H1 (cell line): ENCODE results near the gene EHD4. TPM values are rescaled to one million over a fixed set of nuclear protein-coding genes. Genes with fewer than 3 reads are reported as not detected.

Experiments
- CTCF ChIA-PET: fragments of 300-600 bp; sonication (Branson Sonifier 250); formaldehyde crosslinking; loops from one replicate; lab custom pipeline; 2021; ENCODE audit not compliant: partially characterized antibody; lab: Charles Lee
- POLR2A ChIA-PET: fragments of 300-600 bp; sonication (Branson Sonifier 250); formaldehyde crosslinking; loops from one replicate; lab custom pipeline; 2021; ENCODE audit warnings: inconsistent platforms; ENCODE audit not compliant: partially characterized antibody; lab: Charles Lee
- DNase-seq, 2 experiments: peaks; one replicate each; pipeline versions ENCODE4 v3.0.0 to v3.0.0-alpha.2; 2010 to 2022; ENCODE audit warnings: low spot score in 2 of 2, low read depth in 1 of 2, mixed read lengths in 1 of 2
- FAIRE-seq: peaks from 2 replicates; lab custom pipeline; 2011; peaks lifted over from hg19 to GRCh38; lab: Jason Lieb, UNC
- H2AFZ ChIP-seq: 2 replicates; pipeline ENCODE4 v1.8.1; 2012; ENCODE audit warnings: low read length, inconsistent platforms
- H2AK5ac ChIP-seq: 2 replicates; pipeline ENCODE4 v1.6.1; 2013; ENCODE audit warnings: low read depth, low read length
- H2BK120ac ChIP-seq: replicated peaks from 2 replicates; pipeline ENCODE3; 2013; ENCODE audit warnings: low read depth, low read length, inconsistent platforms
- H2BK12ac ChIP-seq: 2 replicates; pipeline ENCODE4 v1.6.1; 2013; ENCODE audit warnings: low read depth, low read length
- H2BK15ac ChIP-seq: 2 replicates; pipeline ENCODE4 v1.6.1; 2013; ENCODE audit warnings: low read length
- H2BK20ac ChIP-seq: 2 replicates; pipeline ENCODE4 v1.6.1; 2013; ENCODE audit warnings: low read length
- H2BK5ac ChIP-seq: 2 replicates; pipeline ENCODE4 v1.6.1; 2013; ENCODE audit warnings: low read depth, low read length
- H3K14ac ChIP-seq: 2 replicates; pipeline ENCODE4 v1.6.1; 2013; ENCODE audit warnings: inconsistent platforms; ENCODE audit not compliant: insufficient read length
- H3K18ac ChIP-seq: 2 replicates; pipeline ENCODE4 v1.6.1; 2013; ENCODE audit warnings: low read length; ENCODE audit errors: extremely low read depth
- H3K23ac ChIP-seq: 2 replicates; pipeline ENCODE4 v1.6.1; 2013; ENCODE audit warnings: inconsistent platforms; ENCODE audit not compliant: insufficient read length
- H3K23me2 ChIP-seq: 2 replicates; pipeline ENCODE4 v1.6.1; 2013; ENCODE audit warnings: low read depth, low read length
- H3K27ac ChIP-seq: 2 replicates; pipeline ENCODE4 v1.6.1; 2011; ENCODE audit warnings: low read depth, low read length, inconsistent platforms
- H3K27me3 ChIP-seq, 4 experiments: replicated peaks in 1 of 4; 1 replicate in 1 of 4; 2 replicates in 3 of 4; pipeline versions ENCODE4 v1.6.1 to v1.8.1; 2011 to 2013; ENCODE audit warnings: low read length in 3 of 4, mild to moderate bottlenecking in 3 of 4, inconsistent platforms in 2 of 4, mixed read lengths in 2 of 4, moderate library complexity in 1 of 4; ENCODE audit not compliant: control insufficient read depth in 3 of 4, insufficient read depth in 3 of 4; ENCODE audit errors: extremely low read depth in 1 of 4
- H3K36me3 ChIP-seq, 4 experiments: 2 replicates each; pipeline versions ENCODE4 v1.6.1 to v1.8.1; 2011 to 2013; ENCODE audit warnings: mild to moderate bottlenecking in 4 of 4, low read length in 3 of 4, moderate library complexity in 2 of 4, control low read depth in 1 of 4, inconsistent platforms in 1 of 4; ENCODE audit not compliant: insufficient read depth in 4 of 4, control insufficient read depth in 2 of 4
- H3K4ac ChIP-seq: replicated peaks from 2 replicates; pipeline ENCODE3; 2013; ENCODE audit warnings: low read length, low read depth, mixed read lengths, inconsistent platforms; ENCODE audit not compliant: insufficient read length
- H3K4me1 ChIP-seq, 4 experiments: replicated peaks in 1 of 4; 1 replicate in 1 of 4; 2 replicates in 3 of 4; pipeline versions ENCODE4 v1.6.1 to v1.8.1; 2011 to 2013; ENCODE audit warnings: low read length in 3 of 4, inconsistent platforms in 2 of 4, mixed read lengths in 1 of 4; ENCODE audit not compliant: insufficient read depth in 4 of 4, control insufficient read depth in 3 of 4
- H3K4me2 ChIP-seq, 2 experiments: 2 replicates each; pipeline versions ENCODE4 v1.6.1 to v1.8.1; 2011 to 2013; ENCODE audit warnings: low read depth in 2 of 2, low read length in 2 of 2, control low read depth in 1 of 2, inconsistent platforms in 1 of 2, mild to moderate bottlenecking in 1 of 2; ENCODE audit not compliant: insufficient read depth in 1 of 2
- H3K4me3 ChIP-seq, 4 experiments: fragments of 200-600, 300-600 bp in 1 of 4; sonication (generic), shearing (Covaris generic), sonication (Bioruptor Twin) in 1 of 4; 2 replicates each; pipeline versions ENCODE4 v1.5.1 to v1.8.1; 2011 to 2016; ENCODE audit warnings: low read length in 4 of 4, low read depth in 3 of 4, control low read depth in 2 of 4, inconsistent platforms in 2 of 4, mild to moderate bottlenecking in 2 of 4, mixed read lengths in 1 of 4, moderate library complexity in 1 of 4; ENCODE audit not compliant: insufficient read depth in 2 of 4; ENCODE audit errors: extremely low read depth in 1 of 4
- H3K56ac ChIP-seq: replicated peaks from 2 replicates; pipeline ENCODE3; 2013; ENCODE audit warnings: low read depth, mild to moderate bottlenecking, mixed read lengths, low read length, inconsistent platforms; ENCODE audit not compliant: insufficient read length
- H3K79me1 ChIP-seq: 2 replicates; pipeline ENCODE4 v1.6.1; 2013; ENCODE audit warnings: low read depth, low read length, control low read depth
- H3K79me2 ChIP-seq, 2 experiments: 2 replicates each; pipeline versions ENCODE4 v1.6.1 to v1.8.1; 2012 to 2013; ENCODE audit warnings: low read length in 2 of 2, mild to moderate bottlenecking in 2 of 2, inconsistent platforms in 1 of 2; ENCODE audit not compliant: insufficient read depth in 2 of 2, control insufficient read depth in 1 of 2
- H3K9ac ChIP-seq, 4 experiments: replicated peaks in 1 of 4; 1 replicate in 1 of 4; 2 replicates in 3 of 4; pipeline versions ENCODE4 v1.6.1 to v1.8.1; 2011 to 2013; ENCODE audit warnings: low read depth in 3 of 4, low read length in 3 of 4, control low read depth in 2 of 4, mild to moderate bottlenecking in 2 of 4, moderate library complexity in 2 of 4, inconsistent platforms in 1 of 4; ENCODE audit errors: extremely low read depth in 1 of 4
- H3K9me3 ChIP-seq, 2 experiments: 2 replicates each; pipeline versions ENCODE4 v1.6.1 to v1.8.1; 2012 to 2013; ENCODE audit warnings: mild to moderate bottlenecking in 2 of 2, moderate library complexity in 2 of 2, control low read depth in 1 of 2, inconsistent platforms in 1 of 2, low read depth in 1 of 2, low read length in 1 of 2, mixed read lengths in 1 of 2; ENCODE audit not compliant: insufficient read depth in 2 of 2
- H4K20me1 ChIP-seq, 2 experiments: replicated peaks in 1 of 2; 2 replicates each; pipeline versions ENCODE3 to v1.8.1; 2011 to 2013; ENCODE audit warnings: inconsistent platforms in 2 of 2, low read length in 2 of 2, mild to moderate bottlenecking in 1 of 2; ENCODE audit not compliant: insufficient read depth in 2 of 2, control insufficient read depth in 1 of 2
- H4K5ac ChIP-seq: 2 replicates; pipeline ENCODE4 v1.6.1; 2013; ENCODE audit warnings: low read length, low read depth, mixed read lengths, inconsistent platforms; ENCODE audit not compliant: insufficient read length
- H4K8ac ChIP-seq: 2 replicates; pipeline ENCODE4 v1.8.0; 2013; ENCODE audit warnings: mild to moderate bottlenecking, moderate library complexity, low read length, inconsistent platforms; ENCODE audit not compliant: insufficient read depth; ENCODE audit errors: extremely low read depth
- H4K91ac ChIP-seq: replicated peaks from 2 replicates; pipeline ENCODE3; 2013; ENCODE audit warnings: low read length, mixed read lengths, inconsistent platforms; ENCODE audit not compliant: insufficient read length
- ATF3 ChIP-seq: IDR thresholded peaks from 2 replicates; pipeline ENCODE4 v1.6.1; 2011; ENCODE audit warnings: low read depth, mild to moderate bottlenecking, low read length; ENCODE audit not compliant: insufficient read depth
- BCL11A ChIP-seq, 2 experiments: IDR thresholded peaks; one replicate each; pipeline ENCODE4 v1.6.1; 2011; ENCODE audit warnings: low read depth in 2 of 2, low read length in 2 of 2, mild to moderate bottlenecking in 2 of 2
- BRCA1 ChIP-seq: IDR thresholded peaks from 2 replicates; pipeline ENCODE4 v1.6.1; 2012; ENCODE audit warnings: low read depth, low read length, improper control_type of control experiment
- CEBPB ChIP-seq: IDR thresholded peaks from 2 replicates; pipeline ENCODE4 v1.6.1; 2012; ENCODE audit warnings: low read depth, low read length
- CREB1 ChIP-seq: IDR thresholded peaks from 2 replicates; pipeline ENCODE4 v1.6.1; 2012; ENCODE audit warnings: inconsistent platforms
- EZH2 ChIP-seq: fragments of 200-600 bp; sonication (generic); IDR thresholded peaks from 2 replicates; pipeline ENCODE4 v1.7.1; 2012; ENCODE audit warnings: low read depth, mild to moderate bottlenecking, moderate library complexity, low read length, inconsistent platforms; ENCODE audit not compliant: severe bottlenecking
- MAFK ChIP-seq: IDR thresholded peaks from 2 replicates; pipeline ENCODE4 v1.6.1; 2012; ENCODE audit warnings: low read depth, mild to moderate bottlenecking, improper control_type of control experiment, low read length
- POLR2A ChIP-seq, 2 experiments: IDR thresholded peaks; 1 replicate in 1 of 2; 2 replicates in 1 of 2; pipeline ENCODE4 v1.6.1; 2011; ENCODE audit warnings: low read depth in 2 of 2, low read length in 2 of 2, mild to moderate bottlenecking in 2 of 2; ENCODE audit errors: control extremely low read depth in 1 of 2
- RXRA ChIP-seq: IDR thresholded peaks from 2 replicates; pipeline ENCODE4 v1.6.1; 2011; ENCODE audit warnings: low read depth, mild to moderate bottlenecking, low read length, moderate library complexity; ENCODE audit not compliant: insufficient read depth
- SP4 ChIP-seq: IDR thresholded peaks from 2 replicates; pipeline ENCODE4 v1.6.1; 2012; ENCODE audit warnings: low read length, inconsistent platforms
- SRF ChIP-seq: IDR thresholded peaks from 2 replicates; pipeline ENCODE4 v1.6.1; 2011; ENCODE audit warnings: mild to moderate bottlenecking, low read depth, low read length, moderate library complexity
- TEAD4 ChIP-seq: IDR thresholded peaks from 2 replicates; pipeline ENCODE4 v1.6.1; 2012; ENCODE audit warnings: low read depth, low read length, inconsistent platforms, mixed read lengths
- WGBS, 2 experiments: shearing (Covaris generic) in 1 of 2; methylation state at CpG; one replicate each; pipeline versions ENCODE4 v1.1.6 to v1.1.7; 2013 to 2015; ENCODE audit warnings: low lambda C conversion rate in 2 of 2, mixed read lengths in 2 of 2, inconsistent platforms in 1 of 2, low coverage in 1 of 2, missing lambda C conversion rate in 1 of 2; ENCODE audit not compliant: insufficient replicate concordance in 2 of 2, insufficient coverage in 1 of 2, insufficient read length in 1 of 2; ENCODE audit errors: extremely low coverage in 1 of 2, missing lambda C conversion rate in 1 of 2; 5-methylcytosine and 5-hydroxymethylcytosine counted together
- polyA plus RNA-seq, 7 experiments: library from polyadenylated mRNA; depleted of rRNA in 3 of 7; stranded (reverse) in 5 of 7; unstranded in 2 of 7; fragments of >200 nt in 5 of 7; fragments of 200-250 nt in 2 of 7; gene quantifications; 1 replicate in 5 of 7; 2 replicates in 1 of 7; 4 replicates in 1 of 7; pipeline versions ENCODE4 v1.2.1 to v1.2.3, GENCODE V29; 2011 to 2013; ENCODE audit warnings: missing spikeins in 2 of 7, mixed read lengths in 2 of 7
- total RNA-seq: library from RNA; stranded (reverse); fragmentation: NEBNext Ultra II Directional; extraction: Animal tissue kit (Norgen Biotek cat#: 25700); gene quantifications from 2 replicates; pipeline ENCODE4 v1.2.1, GENCODE V29; 2021

Gene EHD4
- total and polyA plus RNA-seq, 2 of the 8 experiments (the other 6 are each of a cell fraction or from before 2014, with no cell fraction given), result 17.5 to 24.5 TPM

DNA sequence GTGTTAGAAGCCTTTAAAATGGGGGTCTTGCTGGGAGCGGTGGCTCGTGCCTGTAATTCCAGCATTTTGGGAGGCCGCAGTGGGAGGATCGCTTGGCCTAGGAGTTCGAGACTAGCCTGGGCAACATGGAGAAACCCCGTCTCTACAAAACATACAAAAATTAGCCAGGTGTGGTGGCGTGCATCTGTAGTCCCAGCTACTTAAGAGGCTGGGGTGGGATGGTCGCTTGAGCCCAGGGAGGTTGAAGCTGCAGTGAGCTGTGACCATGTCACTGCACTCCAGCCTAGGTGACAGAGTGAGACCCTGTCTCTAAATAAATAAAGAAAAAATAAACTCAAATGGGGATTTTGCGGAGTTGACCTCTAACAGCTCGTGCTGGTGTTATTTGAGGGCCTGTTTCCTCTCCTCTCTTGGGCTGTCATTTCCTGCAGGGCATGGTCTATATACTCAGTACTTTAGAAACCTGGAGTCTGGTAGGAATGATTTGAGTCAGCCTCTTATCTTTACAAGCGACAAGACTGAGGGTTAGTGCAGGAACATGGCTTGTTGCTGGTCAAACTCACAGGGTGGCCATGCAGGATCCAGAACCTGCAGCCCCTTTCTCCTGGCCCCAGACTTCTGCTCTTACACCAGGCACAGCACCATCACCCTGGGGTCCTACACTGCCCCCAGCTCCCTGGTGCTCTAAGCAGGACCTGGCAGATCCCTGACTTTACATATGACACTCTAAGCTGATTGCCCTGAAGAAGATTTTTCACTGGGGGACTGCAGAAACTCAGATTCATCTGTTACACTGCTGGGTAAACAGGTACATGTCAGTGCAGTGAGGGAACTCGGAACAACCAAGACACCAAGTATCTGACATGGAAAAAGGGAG is 15.1 kb downstream of the EHD4 start:
- peaks cover 2 to 13% (median 8%) of the 10 kb centered on the region in 4 experiments; a peak in 5 of 8 replicates for H3K36me3 ChIP-seq
- CTCF ChIA-PET, result interaction anchor here (0.7 to 3.3 kb wide), 7 partner anchors 10 to 53 kb away, joined by 3 to 17 read pairs (median 5); no protein-coding TSS in a partner anchor
- H3K4me2 ChIP-seq, result no peak overlapping the region
- no peak for FAIRE-seq
- no peak overlapping the region for H2BK20ac ChIP-seq
- H3K23me2 ChIP-seq, result no peaks in the 10 kb centered on the region
- H2BK15ac ChIP-seq, result no peak overlapping the region
- WGBS, 2 experiments, result 89% methylated on average over 12 of the region's 12 CpGs; no CpG with 5 or more reads in 1 of the 2 experiments
- H3K18ac ChIP-seq, result no peak overlapping the region
- no peak overlapping the region for H3K4me3 ChIP-seq
- no peak overlapping the region for H3K4ac ChIP-seq
- no peak overlapping the region for H4K5ac ChIP-seq
- no peak overlapping the region for H4K91ac ChIP-seq
- no peak overlapping the region for H2BK120ac ChIP-seq
- POLR2A ChIA-PET, result interaction anchor here (1.4 kb wide), 1 partner anchor 14 kb away, joined by 3 read pairs; no protein-coding TSS in a partner anchor
- TF ChIP-seq ATF3, result no peak
- TF ChIP-seq POLR2A (IDR thresholded peaks at IDR 0.05; ENCODE audit: control extremely low read depth in 1 of 2, low read depth in 2 of 2, low read length in 2 of 2), result no peak
- no peak for TF ChIP-seq BCL11A (IDR thresholded peaks at IDR 0.05; ENCODE audit: low read depth in 2 of 2, low read length in 2 of 2)
- no peak for TF ChIP-seq SRF
- TF ChIP-seq CEBPB, result no peak
- no peak for TF ChIP-seq CREB1
- TF ChIP-seq TEAD4, result no peak
- no peak for TF ChIP-seq BRCA1
- no peak for TF ChIP-seq SP4
- no peak for TF ChIP-seq RXRA
- TF ChIP-seq EZH2, result no peak
- no peak for TF ChIP-seq MAFK
- TF ChIP-seq, all 59 proteins: peak for 0
- no peak for DNase-seq
- Histone ChIP-seq H3K56ac (no peak overlapping the region), H2BK5ac (no peak overlapping the region), H3K23ac (no peak overlapping the region), H3K79me1 (peaks cover 9% of the 10 kb centered on the region), H2BK12ac (no peak overlapping the region), H3K27ac (no peak overlapping the region), H2AK5ac (no peak overlapping the region), H3K9ac (no peak overlapping the region), H3K14ac (no peak overlapping the region), H4K8ac (no peak overlapping the region), H2AFZ (no peak overlapping the region), H3K9me3 (no peaks in the 10 kb centered on the region), H3K79me2 (peaks cover 0 to 51% of the 10 kb centered on the region in 2 experiments; a peak in 2 of 4 replicates), H3K27me3 (no peaks in the 10 kb centered on the region), H4K20me1 (peaks cover 5 to 13% of the 10 kb centered on the region in 2 experiments), H3K4me1 (peaks cover 0 to 4% (median 2%) of the 10 kb centered on the region in 4 experiments; a peak in 5 of 7 replicates)
